GM21447 (cell line): ENCODE data around the gene ST8SIA4.
A peak's percentile ranks its signal among the peaks of the same experiment; 100 is the strongest.

Experiments
- ATAC-seq: cut with Tn5 transposase; IDR thresholded peaks from one replicate; pipeline ENCODE4 v1.9.1; 2021; ENCODE audit not compliant: unreplicated experiment

ST8SIA4 gene

GRCh38 chr5:100903039-100903887, at the start of gene ST8SIA4:
TSS of gene ST8SIA4 (minus strand) at chr5:100903282. CDS start at chr5:100902955, 327 bp downstream.
- peak; percentile 64 for ATAC-seq

GRCh38 chr5:100950985-100951384, 47.9 kb upstream of the ST8SIA4 start:
- ATAC-seq, result no peak

- ATAC-seq, result no peak
Measured at GRCh38 chr5:100913298-100913697, 10.2 kb upstream of the ST8SIA4 start.

GRCh38 chr5:100909034-100909433, 6.0 kb upstream of the ST8SIA4 start:
- ATAC-seq, result no peak

- ATAC-seq, result no peak
Measured at GRCh38 chr5:100905259-100905914, 2.3 kb upstream of the ST8SIA4 start.

GRCh38 chr5:100904259-100904861, 1.3 kb upstream of the ST8SIA4 start:
- ATAC-seq, result peak; percentile 30

- ATAC-seq, result no peak
Measured at GRCh38 chr5:100902440-100903038, 543 bp downstream of the ST8SIA4 start.

- ATAC-seq, result no peak
Measured at GRCh38 chr5:100901821-100902341, 1.2 kb downstream of the ST8SIA4 start.

GRCh38 chr5:100900796-100901781, 2.0 kb downstream of the ST8SIA4 start:
- peak; percentile 34 for ATAC-seq

- ATAC-seq, result peak; percentile 11
Measured at GRCh38 chr5:100900142-100900795, 2.8 kb downstream of the ST8SIA4 start.

GRCh38 chr5:100899675-100900074, 3.4 kb downstream of the ST8SIA4 start:
- ATAC-seq, result no peak

GRCh38 chr5:100898504-100899346, 4.4 kb downstream of the ST8SIA4 start:
- no peak for ATAC-seq

- no peak for ATAC-seq
Measured at GRCh38 chr5:100896054-100896453, 7.0 kb downstream of the ST8SIA4 start.

- ATAC-seq, result peak; percentile 66
Measured at GRCh38 chr5:100890461-100891008, 12.5 kb downstream of the ST8SIA4 start.

- no peak for ATAC-seq
Measured at GRCh38 chr5:100889896-100890295, 13.2 kb downstream of the ST8SIA4 start.

- peak; percentile 69 for ATAC-seq
Measured at GRCh38 chr5:100889165-100889743, 13.8 kb downstream of the ST8SIA4 start.

GRCh38 chr5:100877274-100877673, 25.8 kb downstream of the ST8SIA4 start:
- no peak for ATAC-seq
